Measurements from ENCODE around the gene STX4.
A peak's percentile ranks its signal among the peaks of the same experiment; 100 is the strongest.
"Not testable (repeated sequence)": the region's sequence is repeated elsewhere in the genome, so short reads cannot be mapped to it uniquely, and the experiment has no call there.

The STX4 gene

GRCh38 chr16:30998852-30999761 is 34.3 kb upstream of the STX4 start:
- DNase-seq (ENCODE audit: low read depth in 2 of 2, low spot score in 1 of 2), result no peak

GRCh38 chr16:31000671-31001382 is 32.5 kb upstream of the STX4 start:
- DNase-seq (ENCODE audit: low read depth in 2 of 2, low spot score in 1 of 2), result no peak

DNA sequence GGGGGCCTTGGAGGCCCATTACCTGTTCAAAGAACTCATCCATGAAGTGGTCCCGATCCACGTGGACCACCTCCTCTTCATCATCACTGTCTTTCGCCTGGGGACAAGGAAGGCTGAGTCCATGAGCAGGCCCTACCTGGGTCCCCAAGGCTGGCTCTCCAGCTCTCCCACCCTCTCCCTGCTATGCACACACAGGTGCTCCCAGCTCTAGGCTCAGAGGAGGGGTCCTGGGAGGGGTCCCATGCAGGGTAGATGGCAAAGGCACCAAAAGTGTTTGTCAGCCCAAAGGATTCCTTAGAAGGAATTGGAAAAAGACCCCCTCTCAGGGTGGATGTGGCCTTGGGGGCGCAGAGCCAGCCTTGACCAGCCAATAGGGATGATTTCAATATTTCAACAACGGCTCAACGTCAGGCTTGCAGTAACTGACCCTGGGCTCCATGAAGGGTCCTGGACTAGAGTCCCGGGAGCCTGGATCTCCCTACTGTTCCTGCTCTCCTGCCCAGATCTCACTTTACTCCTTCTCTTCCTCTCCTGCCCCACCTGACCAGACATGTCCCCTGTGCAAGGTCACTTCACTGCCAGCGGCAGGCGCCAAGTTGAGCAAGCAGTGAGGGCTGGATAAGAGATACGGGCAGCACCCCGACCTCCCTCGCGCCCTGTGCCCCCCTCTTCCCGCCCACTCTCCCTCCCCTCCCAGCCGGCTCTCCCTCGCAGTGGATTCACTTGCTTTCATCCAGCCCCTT is 31.7 kb upstream of the STX4 start:
- no peak for DNase-seq (ENCODE audit: low read depth in 2 of 2, low spot score in 1 of 2)

GRCh38 chr16:31002250-31002700 is 31.1 kb upstream of the STX4 start:
- DNase-seq (ENCODE audit: low read depth in 2 of 2, low spot score in 1 of 2), result no peak

GRCh38 chr16:31002862-31003341 is 30.5 kb upstream of the STX4 start:
- DNase-seq (ENCODE audit: low read depth in 2 of 2, low spot score in 1 of 2), result no peak

- no peak for DNase-seq (ENCODE audit: low read depth in 2 of 2, low spot score in 1 of 2)
Observed at GRCh38 chr16:31003744-31004143, 29.6 kb upstream of the STX4 start.

DNA sequence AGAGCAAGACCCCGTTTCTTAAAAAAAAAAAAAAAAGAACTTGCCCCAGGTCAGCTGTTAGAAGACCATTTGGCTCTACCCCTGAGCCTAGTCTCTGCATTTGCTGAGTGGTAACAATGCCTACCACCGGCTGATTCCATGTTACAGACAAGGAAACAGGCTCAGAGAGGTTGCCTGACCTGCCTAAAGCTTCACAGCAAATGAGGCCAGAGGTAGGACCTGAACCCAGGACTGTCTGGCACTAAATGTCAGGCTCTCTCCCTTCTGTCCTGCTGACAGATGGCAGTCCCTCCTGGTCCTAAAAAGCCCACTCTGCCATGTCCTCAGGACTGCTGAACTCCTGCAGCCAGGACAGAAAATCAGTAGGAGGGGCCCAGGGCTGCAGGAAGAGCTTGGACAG is 28.7 kb upstream of the STX4 start:
- no peak for DNase-seq (ENCODE audit: low read depth in 2 of 2, low spot score in 1 of 2)

DNA sequence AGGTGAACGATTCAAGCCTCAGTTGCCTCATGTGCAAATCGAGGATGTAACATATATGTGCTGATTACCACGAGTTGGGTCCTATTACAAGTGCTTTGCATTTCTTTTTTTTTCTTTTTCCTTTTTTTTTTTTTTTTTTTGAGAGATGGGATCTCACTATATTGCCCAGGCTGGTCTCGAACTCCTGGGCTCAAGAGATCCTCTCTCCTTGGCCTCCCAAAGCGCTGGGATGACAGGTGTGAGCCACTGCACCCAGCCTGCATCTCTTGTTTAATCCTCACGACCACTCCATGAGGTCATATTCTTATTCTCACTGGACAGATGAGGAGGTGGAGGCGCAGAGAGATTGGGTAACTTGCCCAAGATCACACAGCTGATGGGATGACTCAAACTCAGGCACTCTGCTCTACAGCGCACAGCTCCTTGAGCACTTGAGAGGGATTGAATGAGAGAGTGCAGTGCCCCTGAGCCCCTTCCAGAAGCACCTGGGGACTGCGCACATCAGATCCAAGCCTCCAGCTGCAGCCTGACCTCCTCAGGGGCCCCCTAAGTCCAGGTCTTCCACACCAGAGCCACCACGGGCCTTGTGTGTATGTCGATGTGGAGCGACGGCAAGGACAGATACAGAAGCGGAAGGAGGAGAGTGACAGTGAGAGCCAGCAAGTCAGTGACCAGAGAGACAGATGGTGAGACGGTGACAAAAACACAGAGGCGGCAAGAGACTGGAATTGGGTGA is 27.8 kb upstream of the STX4 start:
- no peak for DNase-seq (ENCODE audit: low read depth in 2 of 2, low spot score in 1 of 2)

DNA sequence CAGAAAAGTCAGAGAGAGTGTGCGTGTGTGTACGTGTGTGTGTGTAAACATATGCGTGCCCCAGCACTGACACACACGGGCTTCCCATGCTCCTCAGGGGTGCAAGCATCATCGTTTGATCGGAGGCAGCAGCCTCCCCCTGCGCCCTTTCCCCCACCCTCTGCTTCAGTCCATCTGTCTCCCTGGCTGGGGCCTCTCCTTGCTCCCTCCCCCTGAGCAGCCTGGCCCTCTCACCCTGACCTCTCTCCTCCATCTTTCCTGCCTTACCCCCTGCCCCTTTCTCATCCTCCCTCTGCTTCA is 27.3 kb upstream of the STX4 start:
- DNase-seq (ENCODE audit: low read depth in 2 of 2, low spot score in 1 of 2), result no peak

- no peak for DNase-seq (ENCODE audit: low read depth in 2 of 2, low spot score in 1 of 2)
Observed at GRCh38 chr16:31006589-31006988, 26.8 kb upstream of the STX4 start.

DNA sequence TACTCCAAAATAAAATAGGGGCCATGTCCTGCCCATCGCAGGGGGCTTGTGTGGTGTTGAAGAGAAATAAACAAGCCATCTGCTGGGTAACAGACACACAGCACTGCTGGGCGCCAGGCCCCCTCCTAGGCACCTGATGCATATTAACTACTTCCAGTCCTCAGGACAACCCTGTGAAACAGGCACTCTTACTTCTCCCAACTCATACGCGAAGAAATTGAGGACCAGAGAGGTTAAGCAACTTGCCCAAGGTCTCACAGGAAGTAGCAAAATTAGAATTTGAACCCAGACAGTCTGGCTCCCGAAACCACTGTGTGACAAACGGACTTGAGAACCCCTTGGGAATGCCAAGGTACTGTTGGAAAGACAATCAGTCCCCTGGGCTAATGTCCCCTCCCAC is 25.7 kb upstream of the STX4 start:
- DNase-seq (ENCODE audit: low read depth in 2 of 2, low spot score in 1 of 2), result no peak

DNA sequence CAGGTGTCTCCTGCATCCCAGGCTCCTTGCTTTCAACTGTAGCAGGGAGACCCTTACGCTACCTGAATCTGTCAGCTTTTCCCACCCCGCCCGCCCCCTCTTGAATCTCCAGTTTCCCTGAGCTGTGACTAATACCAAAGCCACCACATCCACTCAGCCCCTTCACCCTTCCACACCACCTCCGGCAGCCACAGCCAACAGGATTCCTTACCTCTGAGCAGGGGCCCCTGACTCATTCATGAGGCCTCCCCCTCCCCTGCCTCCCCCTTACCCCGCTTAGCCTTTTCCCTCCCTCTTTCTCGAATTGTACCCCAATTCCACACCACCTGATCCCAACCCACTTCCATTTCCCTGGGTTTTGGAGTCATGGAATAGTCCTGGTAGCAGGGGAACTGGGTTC is 25.2 kb upstream of the STX4 start:
- no peak for DNase-seq (ENCODE audit: low read depth in 2 of 2, low spot score in 1 of 2)

DNA sequence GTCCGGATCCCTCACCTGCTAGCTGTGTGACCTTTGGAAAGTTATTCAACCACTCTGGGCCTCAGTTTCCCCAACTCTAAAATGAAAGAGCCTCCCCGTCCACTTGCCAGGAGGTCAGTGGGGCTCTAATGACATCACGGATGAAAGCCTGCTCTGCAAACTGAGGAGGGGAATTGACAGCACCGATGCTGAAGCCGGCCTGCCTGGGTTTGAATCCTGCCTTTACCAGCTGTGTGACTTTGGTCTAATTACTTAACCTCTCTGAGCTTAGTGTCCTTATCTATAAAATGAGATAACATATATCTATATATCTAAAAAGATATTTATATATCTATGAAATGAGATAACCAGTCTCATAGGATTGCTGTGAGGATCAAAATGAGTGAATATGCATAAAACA is 24.8 kb upstream of the STX4 start:
- no peak for DNase-seq (ENCODE audit: low read depth in 2 of 2, low spot score in 1 of 2)

DNA sequence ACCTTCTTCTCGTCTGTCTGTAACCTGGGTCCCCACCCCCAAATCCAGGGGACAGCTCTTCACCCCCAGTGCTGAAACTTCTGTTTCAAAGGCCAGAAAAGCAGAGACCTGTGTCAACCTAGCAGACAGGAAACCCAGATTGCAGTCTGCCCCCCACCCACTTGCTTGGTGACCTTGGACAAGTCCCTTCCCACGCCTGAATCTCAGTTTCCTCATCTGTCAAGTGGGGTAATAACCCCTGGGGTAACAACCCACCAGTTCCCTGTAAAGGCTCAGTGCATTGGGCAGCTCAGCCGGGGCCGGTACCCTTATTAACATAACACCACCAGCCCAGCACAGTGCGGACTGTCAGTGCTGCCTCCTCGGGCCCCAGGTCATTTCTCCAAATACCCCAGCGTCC is 24.2 kb upstream of the STX4 start:
- DNase-seq (ENCODE audit: low read depth in 2 of 2, low spot score in 1 of 2), result no peak

GRCh38 chr16:31009894-31010584 is 23.3 kb upstream of the STX4 start:
- no peak for DNase-seq (ENCODE audit: low read depth in 2 of 2, low spot score in 1 of 2)

DNA sequence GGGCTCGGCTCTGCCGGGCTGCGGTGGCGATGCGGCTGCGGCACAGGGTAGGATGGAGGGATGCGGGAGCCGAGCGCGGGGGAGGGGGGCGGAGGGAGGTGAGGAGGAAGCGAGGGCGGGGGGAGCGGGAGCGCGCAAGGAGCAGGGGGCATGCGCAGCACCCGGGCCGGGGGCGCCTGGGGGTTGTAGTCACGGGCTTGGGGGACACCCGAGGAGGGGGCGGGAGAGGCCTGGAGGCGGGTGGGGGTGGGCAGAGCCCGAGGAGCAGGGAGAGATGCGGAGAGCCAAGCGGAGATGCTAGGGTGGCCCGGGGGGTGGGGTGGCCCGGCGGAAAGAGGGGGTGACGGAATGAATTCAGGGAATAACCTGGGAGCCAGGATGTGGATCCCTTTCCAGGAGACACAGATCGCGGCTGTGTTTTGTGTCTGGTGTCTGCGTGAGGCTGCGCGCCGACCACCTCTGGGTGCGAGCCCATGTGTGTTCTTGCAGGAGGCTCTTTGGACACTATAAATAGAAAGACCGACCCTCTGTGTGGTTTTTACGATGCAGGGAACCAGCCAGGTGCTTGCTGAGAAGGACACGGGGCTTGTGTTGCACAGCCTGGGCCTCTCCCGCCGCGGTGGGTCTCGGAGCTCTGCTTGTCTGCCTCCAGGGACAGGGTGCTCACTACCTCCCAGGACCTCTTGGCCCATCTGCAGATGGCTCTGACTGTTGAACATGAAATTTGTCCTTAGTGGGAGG is 22.6 kb upstream of the STX4 start, which contains the start of gene STX1B:
Gene STX1B (minus strand): TSS at position 54 of the 741 bp plus-strand sequence. CDS start 242 bp downstream, outside the sequence.
- DNase-seq (ENCODE audit: low read depth in 2 of 2, low spot score in 1 of 2), result peak in 1 of 2 donors; percentile 21

GRCh38 chr16:31011815-31012214 is 21.5 kb upstream of the STX4 start:
- not testable (repeated sequence) for DNase-seq (ENCODE audit: low read depth in 2 of 2, low spot score in 1 of 2)

DNA sequence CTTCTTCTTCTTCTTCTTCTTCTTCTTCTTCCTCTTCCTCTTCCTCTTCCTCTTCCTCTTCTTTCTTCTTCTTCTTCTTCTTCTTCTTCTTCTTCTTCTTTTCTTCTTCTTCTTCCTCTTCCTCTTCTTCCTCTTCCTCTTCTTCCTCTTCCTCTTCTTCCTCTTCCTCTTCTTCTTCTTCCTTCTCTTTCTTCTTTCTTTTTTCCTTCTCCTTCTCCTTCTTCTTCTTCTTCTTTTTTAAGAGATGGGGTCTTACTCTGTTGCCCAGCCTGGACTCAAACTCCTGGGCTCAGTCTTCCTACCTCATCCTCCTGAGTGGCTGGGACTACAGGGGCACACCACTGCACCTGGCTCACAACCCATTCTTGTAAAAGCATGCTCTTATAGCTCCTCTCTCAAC is 20.1 kb upstream of the STX4 start:
- DNase-seq (ENCODE audit: low read depth in 2 of 2, low spot score in 1 of 2), result not testable (repeated sequence)

DNA sequence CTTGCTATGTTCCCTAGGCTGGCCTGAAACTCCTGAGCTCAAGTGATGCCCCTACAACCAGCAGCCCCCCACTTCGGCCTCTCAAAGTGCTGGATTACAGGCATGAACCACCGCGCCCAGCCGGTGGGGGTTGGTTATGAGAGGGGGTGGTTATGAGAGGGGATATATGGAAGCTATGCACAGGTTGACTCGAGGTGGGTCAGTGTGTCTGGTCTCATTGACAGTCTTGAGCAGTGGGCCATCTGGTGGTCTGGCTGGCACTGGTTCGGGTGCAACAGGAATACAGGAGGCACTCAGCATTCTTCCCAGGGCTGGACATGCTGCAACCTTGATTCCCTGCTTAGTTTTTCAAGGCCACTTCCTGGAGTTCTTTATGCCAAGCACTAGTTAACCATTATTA is 17.3 kb upstream of the STX4 start:
- no peak for DNase-seq (ENCODE audit: low read depth in 2 of 2, low spot score in 1 of 2)

- DNase-seq (ENCODE audit: low read depth in 2 of 2, low spot score in 1 of 2), result not testable (repeated sequence)
Observed at GRCh38 chr16:31017756-31018155, 15.6 kb upstream of the STX4 start.
